NCI-H1105 (cell line): ENCODE results near the gene PSMC5.

ENCODE experiments used
- DNase-seq: peaks from one replicate; lab custom pipeline; 2025; lab: John Stamatoyannopoulos, UW

The PSMC5 gene

GRCh38 chr17:63820963-63821561 is 6.2 kb upstream of the PSMC5 start:
- no peak for DNase-seq

GRCh38 chr17:63821804-63822203 is 5.4 kb upstream of the PSMC5 start:
- DNase-seq, result no peak

- DNase-seq, result no peak
These were observed 4.7 kb upstream of the PSMC5 start for GRCh38 chr17:63822537-63822936.

GRCh38 chr17:63823659-63824331 is 3.4 kb upstream of the PSMC5 start:
- no peak for DNase-seq

GRCh38 chr17:63824362-63824761 is 2.9 kb upstream of the PSMC5 start:
- DNase-seq, result no peak

- no peak for DNase-seq
These were observed 696 bp upstream of the PSMC5 start for GRCh38 chr17:63826468-63827001.

- DNase-seq, result no peak
These were observed 580 bp downstream of the PSMC5 start for GRCh38 chr17:63827801-63828221.

- no peak for DNase-seq
These were observed 1.7 kb downstream of the PSMC5 start for GRCh38 chr17:63828936-63829335.

- DNase-seq, result no peak
These were observed 3.0 kb downstream of the PSMC5 start for GRCh38 chr17:63830278-63830677.

- DNase-seq, result no peak
These were observed 3.8 kb downstream of the PSMC5 start for GRCh38 chr17:63830904-63831491.

GRCh38 chr17:63831505-63831904 is 4.3 kb downstream of the PSMC5 start:
- DNase-seq, result no peak

- no peak for DNase-seq
These were observed 4.8 kb downstream of the PSMC5 start for GRCh38 chr17:63832014-63832413.

- DNase-seq, result no peak
These were observed 5.2 kb downstream of the PSMC5 start for GRCh38 chr17:63832455-63832854.

GRCh38 chr17:63833026-63833740 is 6.0 kb downstream of the PSMC5 start:
- no peak for DNase-seq

GRCh38 chr17:63833741-63834373 is 6.6 kb downstream of the PSMC5 start:
- no peak for DNase-seq

GRCh38 chr17:63834431-63835166 is 7.4 kb downstream of the PSMC5 start:
- DNase-seq, result peak; percentile 46

- DNase-seq, result no peak
These were observed 8.0 kb downstream of the PSMC5 start for GRCh38 chr17:63835167-63835720.

GRCh38 chr17:63836811-63837210 is 9.6 kb downstream of the PSMC5 start:
- no peak for DNase-seq

- no peak for DNase-seq
These were observed 10.2 kb downstream of the PSMC5 start for GRCh38 chr17:63837480-63837879.

- no peak for DNase-seq
These were observed 10.8 kb downstream of the PSMC5 start for GRCh38 chr17:63837962-63838600.
